Choroid plexus epithelial cell (primary cell): ENCODE results near the gene RAB30.
A peak's percentile ranks its signal among the peaks of the same experiment; 100 is the strongest.
"Not testable (repeated sequence)": the region's sequence is repeated elsewhere in the genome, so short reads cannot be mapped to it uniquely, and the experiment has no call there.

Experiments used
- DNase-seq: peaks from one replicate; pipeline ENCODE4 v3.0.0-alpha.2; 2010; ENCODE audit warnings: low read depth
- H3K4me3 ChIP-seq: 2 replicates; pipeline ENCODE4 v1.5.1; 2011; ENCODE audit warnings: low read depth, mild to moderate bottlenecking, control low read depth, low read length, moderate library complexity
- CTCF ChIP-seq: conservative IDR thresholded peaks from 2 replicates; pipeline ENCODE4 v1.5.1; 2011; ENCODE audit warnings: low read depth, mild to moderate bottlenecking, control low read depth, inconsistent platforms, low read length, moderate library complexity

The RAB30 gene

GRCh38 chr11:82978422-82979099 lies 93.1 kb downstream of the RAB30 start:
- peak; percentile 72 for DNase-seq
- H3K4me3 ChIP-seq, result no peak overlapping the region
- TF ChIP-seq CTCF, result no peak

GRCh38 chr11:82976786-82977185 lies 94.9 kb downstream of the RAB30 start:
- H3K4me3 ChIP-seq, result no peak overlapping the region
- no peak for DNase-seq
- TF ChIP-seq CTCF, result no peak

- H3K4me3 ChIP-seq, result no peak overlapping the region
- TF ChIP-seq CTCF, result no peak
- no peak for DNase-seq
Observed at GRCh38 chr11:82975882-82976281, 95.8 kb downstream of the RAB30 start.

GRCh38 chr11:82974851-82975250 lies 96.8 kb downstream of the RAB30 start:
- DNase-seq, result no peak
- no peak for TF ChIP-seq CTCF
- no peak overlapping the region for H3K4me3 ChIP-seq

GRCh38 chr11:82974135-82974534 lies 97.6 kb downstream of the RAB30 start:
- no peak overlapping the region for H3K4me3 ChIP-seq
- no peak for TF ChIP-seq CTCF

GRCh38 chr11:82972103-82972502 lies 99.6 kb downstream of the RAB30 start:
- TF ChIP-seq CTCF, result no peak
- no peak for DNase-seq
- no peak overlapping the region for H3K4me3 ChIP-seq

More at GRCh38 chr11:82974135-82974534, 97.6 kb downstream of the RAB30 start:
- no peak for DNase-seq

- H3K4me3 ChIP-seq, DNase-seq: not testable (repeated sequence)
Observed at GRCh38 chr11:82971519-82971946, 100.2 kb downstream of the RAB30 start.

- DNase-seq, result not testable (repeated sequence)
- H3K4me3 ChIP-seq, result peak overlapping the region; percentile 2
Observed at GRCh38 chr11:82970507-82971083, 101.1 kb downstream of the RAB30 start.
